ENCODE data around the gene TGFBR1.

DNA sequence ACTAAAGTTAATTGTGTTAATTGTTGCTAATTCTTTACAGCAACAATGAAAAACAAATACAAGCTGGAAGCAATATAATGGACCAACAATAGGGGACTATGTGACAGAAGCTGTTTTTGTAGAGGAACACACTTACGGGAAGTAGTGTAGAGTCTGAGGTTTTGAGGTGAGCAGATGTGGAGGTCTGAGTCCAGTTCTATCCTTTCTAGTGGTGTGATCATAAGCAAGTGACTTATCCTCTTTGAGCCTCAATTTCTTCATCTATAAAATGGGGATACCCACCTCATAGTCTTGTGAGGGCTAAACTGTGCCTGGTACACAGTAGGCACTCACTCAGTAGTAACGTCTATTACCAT lies 88.5 kb downstream of the TGFBR1 start:
- TF ChIP-seq, protein P1, sequence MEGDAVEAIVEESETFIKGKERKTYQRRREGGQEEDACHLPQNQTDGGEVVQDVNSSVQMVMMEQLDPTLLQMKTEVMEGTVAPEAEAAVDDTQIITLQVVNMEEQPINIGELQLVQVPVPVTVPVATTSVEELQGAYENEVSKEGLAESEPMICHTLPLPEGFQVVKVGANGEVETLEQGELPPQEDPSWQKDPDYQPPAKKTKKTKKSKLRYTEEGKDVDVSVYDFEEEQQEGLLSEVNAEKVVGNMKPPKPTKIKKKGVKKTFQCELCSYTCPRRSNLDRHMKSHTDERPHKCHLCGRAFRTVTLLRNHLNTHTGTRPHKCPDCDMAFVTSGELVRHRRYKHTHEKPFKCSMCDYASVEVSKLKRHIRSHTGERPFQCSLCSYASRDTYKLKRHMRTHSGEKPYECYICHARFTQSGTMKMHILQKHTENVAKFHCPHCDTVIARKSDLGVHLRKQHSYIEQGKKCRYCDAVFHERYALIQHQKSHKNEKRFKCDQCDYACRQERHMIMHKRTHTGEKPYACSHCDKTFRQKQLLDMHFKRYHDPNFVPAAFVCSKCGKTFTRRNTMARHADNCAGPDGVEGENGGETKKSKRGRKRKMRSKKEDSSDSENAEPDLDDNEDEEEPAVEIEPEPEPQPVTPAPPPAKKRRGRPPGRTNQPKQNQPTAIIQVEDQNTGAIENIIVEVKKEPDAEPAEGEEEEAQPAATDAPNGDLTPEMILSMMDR (IDR thresholded peaks at IDR 0.05): no peak
- no peak for TF ChIP-seq POLR2A (IDR thresholded peaks at IDR 0.05)
